KG1 (cell line): ENCODE data around the gene STN1.
A peak's percentile ranks its signal among the peaks of the same experiment; 100 is the strongest.
"Not testable (repeated sequence)": the region's sequence is repeated elsewhere in the genome, so short reads cannot be mapped to it uniquely, and the experiment has no call there.

Source experiments
- DNase-seq: peaks from one replicate; lab custom pipeline; 2025; lab: John Stamatoyannopoulos, UW

Gene STN1

DNA sequence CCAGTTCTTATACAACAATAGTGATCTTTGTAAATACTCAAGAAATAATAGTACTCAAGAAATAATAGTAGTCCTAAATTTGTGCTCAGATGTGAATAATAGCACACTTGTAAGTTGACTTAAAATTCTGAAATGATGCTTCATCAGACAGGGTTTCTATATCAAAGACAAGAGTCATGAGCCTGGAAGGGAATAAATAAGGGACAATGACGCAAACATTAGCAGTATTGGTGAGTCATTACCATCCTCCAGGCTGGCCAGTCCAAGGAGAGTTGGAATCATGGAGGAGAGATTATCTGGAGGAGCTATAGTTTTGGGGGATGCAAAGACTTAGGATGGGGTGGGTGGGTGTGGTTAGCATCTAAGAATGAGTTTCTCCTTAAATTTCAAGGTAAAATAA lies 56.5 kb downstream of the STN1 start:
- no peak for DNase-seq

DNA sequence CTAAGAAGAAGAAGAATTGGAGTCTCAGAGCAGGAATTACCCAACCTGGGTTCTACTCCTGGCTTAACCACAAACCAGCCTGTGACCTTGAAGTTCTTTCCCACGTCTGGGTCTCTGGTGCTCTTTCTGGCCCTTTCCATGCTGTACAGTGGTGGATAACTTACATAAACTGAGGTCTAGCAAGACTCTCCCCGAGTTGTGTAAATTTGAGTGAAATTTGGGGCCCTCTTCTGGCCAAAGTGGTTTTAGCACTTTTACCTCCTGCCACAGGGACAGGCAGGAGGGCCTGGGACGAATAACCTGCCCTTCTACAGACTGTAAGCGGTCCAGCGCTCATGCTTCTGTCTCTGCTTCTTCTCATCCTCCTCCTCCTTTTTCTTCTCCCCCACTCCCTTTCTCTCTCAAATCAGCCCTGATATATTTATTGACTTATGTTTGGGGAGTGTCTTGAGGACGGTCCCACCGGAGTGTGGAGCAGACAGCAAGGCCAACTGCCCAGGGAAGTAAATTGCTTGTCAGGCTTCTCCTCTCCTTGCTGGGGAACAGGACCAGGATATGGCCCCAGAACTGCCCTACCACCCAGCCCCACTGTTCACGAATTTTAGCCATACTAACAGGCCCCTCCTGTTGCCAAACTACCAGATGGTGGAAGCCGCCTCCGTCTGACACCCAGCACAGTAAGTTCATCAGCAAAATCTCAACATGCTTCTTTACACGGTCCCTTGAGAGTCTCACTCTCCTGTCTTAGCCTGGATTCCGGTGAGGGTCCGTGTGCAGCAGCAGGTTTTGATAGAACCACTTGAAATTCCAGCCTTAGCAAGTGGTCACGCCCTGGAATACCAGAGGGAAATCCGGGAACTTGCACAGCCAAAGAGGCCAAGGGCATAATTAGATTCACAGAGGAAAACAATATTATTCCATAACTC lies 58.6 kb downstream of the STN1 start:
- peak; percentile 61 for DNase-seq

DNA sequence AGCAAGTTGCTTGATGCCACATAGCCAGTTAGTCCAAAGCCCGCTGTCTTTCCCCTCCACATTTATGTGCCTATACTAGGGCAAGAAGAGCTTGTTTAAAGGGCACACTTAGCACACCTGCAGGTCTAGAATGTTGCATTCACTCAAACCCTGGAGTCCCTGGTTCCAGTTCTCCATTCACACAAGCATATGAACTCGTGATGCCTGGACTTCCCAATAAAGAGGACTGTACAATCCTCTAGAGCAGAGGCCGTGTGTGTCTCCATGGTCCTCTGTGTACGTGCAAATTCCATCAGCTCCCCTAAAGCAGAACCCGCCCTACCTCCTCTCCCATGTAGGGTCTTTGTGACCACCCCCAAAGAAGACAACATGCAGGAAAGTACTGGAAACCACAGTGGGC lies 59.6 kb downstream of the STN1 start:
- DNase-seq = no peak

DNA sequence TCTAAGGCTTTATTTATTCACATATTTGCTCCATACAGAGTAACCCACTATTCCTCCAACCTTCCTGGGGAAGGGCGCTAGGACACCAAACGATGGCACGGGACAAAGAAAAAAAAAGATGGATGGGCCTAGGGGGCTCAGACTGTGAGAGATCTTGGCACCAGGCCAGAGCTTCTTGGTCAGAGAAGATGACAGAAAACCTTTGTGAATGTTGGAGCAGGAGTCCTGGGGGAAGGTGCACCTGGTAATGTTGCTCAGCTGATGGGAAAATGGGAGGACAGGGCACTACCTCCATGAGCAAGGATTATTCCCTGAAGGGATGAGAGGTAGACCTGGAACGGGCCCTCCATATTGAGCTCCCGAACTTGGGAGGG lies 61.2 kb downstream of the STN1 start:
- no peak for DNase-seq

DNA sequence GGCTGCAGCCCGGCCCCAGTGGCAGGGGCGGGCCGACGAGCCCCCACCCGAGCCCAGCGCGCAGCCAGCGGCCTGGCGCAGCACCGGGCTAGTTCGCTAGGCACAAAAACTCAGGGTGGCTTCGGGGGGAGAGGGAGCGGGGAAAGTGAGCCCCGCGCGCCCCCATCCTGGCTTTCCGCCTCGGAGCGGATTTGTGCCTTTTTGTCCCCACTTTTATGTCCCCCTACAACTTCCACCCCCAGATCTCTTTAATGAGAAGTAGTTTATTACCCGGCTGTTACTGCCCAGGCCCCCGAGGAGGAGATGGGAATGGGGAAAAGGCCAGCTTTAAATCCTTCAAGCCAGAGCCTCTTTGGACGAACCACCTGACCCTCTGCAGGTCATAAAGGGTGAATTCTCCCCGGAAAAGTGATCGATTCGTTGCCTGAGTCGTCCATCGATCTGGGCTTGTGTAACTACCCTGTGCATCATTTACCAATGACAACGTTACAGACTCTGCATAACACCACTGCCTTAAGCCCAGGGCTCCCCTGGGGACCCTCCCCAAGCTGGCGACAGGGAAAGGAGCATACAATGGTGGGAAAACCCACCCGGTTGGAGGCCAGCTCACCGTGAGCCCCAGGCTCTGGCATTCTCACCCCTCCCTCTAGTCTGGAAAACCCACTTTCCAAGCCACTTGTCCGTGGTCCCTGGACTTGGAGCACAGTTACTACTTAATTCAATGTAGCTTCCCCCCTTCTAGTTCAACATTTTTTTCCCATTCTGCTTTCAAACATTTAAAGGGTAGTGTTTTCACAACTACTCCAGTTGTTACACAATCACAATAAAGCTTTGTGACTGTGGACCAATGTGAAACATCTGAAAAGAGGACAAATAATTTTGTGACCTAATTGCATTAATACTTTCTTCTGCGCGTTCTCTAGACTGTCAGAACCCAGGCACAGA lies 61.9 kb downstream of the STN1 start:
- no peak for DNase-seq

DNA sequence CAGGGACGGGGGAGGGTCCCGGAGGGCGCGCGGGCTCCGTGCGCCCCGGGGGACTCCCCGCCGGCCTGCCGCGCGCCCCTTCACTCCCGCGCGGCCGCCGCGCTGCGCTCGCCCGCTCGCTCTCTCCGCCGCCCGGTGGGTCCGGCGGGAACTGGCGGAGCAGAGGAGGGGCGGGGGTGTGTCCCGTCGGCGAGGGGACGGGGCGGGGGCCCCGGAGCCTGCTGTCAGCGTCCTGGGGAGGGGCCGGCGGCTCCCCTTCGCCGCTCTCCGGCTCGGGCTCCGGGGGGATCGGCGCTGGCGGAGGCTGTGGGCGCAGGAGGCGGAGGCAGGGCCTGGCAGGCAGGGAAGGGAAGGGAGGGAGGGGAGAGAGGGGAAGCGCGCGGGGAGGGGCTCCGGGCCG lies 62.6 kb downstream of the STN1 start, which contains the start of gene SH3PXD2A:
SH3PXD2A (minus strand) TSS at position 153 of the 400 bp plus-strand sequence. CDS start 310 bp downstream, outside the sequence.
- DNase-seq = no peak

DNA sequence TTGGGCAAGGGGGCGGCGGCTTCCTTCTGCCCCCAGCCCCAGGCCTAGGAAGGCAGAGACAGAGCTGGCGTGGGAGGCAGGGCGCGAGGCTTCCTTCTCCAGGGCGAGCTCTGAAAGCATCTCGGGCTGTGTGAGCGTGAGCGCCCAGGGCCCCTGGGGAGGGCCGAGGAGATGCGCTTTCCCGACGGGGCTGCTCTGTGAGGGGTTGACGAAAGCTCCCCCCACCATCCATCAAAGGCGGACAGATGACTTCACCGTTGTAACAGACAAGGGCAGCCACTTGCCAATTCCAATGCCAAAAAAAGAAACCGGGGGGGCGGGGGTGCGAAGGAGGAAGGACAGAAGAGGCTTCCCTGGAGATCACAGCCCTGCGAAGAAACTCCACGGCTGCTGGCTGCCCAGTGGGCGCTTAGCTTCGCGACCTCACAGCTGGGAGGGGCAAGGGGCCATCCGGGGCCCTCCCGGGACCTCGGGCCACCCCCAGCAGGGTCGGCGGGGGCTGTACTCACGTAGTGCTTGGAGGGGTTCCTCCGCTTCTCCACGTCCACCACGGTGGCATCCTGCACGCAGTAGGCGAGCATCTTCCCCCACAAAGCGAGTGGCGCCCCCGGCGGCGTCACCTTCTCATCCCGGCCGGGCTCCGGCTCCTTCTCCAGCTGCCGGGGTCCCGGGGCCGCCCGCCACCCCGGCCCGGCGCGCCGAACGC lies 63.1 kb downstream of the STN1 start:
- DNase-seq = no peak

DNA sequence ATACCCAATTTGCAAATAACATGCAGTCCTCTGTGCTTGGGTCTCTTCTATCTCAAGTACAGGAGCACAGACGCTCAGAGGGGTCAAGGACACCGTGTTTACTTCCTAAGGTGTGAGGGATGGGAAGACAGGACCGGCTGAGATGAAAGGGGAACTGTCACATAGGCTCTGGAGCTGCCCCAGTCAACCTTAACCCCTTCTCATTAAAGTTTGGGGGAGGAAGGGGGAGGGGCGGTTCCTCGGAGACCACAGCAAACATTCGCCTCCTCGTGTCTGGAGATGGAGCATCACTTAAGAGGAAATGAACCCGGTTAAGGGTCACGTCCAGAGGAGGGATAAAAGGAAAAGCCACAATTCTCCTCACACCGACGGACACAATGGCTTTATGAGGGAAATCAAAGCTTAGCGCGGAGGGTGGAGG lies 63.7 kb downstream of the STN1 start:
- DNase-seq = no peak

DNA sequence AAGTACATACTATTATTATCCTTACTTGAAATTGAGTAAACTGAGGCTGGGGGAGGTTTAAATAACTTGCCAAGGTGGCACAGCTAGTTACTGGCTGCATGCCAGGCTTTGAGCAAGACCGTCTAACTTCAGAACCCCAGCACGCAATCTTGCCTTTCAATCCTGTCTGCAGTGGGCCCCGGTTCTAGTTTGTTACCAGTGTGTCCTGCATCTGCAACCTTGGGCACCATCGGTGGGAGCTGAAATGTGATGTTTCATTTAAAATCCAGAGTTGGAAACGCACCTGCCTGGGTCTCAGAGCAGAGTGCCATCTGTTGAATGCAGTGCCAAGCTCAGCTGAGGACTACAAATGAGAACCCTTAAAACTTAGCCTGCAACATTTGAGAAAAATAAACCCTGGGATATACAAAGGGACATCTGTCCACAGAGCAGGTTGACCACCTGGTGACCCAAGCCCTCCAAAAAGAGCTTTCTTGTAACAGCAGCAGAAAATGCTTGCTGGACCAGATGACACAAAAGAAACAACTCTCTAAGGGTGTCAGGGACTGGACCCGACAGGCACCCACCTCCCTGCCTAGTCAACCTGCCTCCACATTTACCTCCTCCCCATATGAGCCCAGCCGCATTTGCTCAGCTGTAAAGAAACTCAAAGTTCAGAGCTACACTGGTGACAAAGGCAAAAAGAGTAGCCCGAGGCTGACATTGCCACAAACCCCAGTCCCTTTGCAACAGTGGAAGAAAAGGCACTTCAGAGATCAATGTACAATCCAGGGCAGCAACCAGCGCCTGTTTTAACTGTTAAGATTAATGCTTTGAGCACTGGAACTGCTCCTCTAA lies 64.3 kb downstream of the STN1 start:
- DNase-seq = no peak

DNA sequence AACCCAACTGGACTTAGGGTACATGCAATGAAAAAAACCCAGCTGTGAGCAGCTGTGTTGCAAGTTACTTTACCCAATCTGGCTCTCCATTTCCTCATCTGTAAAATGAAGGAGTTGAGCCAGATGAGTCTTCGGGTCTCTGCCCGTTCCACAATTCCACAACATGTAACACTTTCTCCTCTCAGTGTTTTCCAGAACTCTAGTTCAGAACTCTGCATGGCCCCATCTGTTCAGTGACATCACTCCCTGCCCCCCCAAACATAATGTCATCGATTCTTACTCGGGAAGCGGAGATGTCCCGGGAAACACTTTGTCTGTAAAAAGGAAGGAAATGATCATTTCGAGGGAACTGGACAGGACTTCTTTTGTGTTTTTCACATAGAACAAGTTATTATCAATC lies 65.1 kb downstream of the STN1 start:
- DNase-seq = no peak

DNA sequence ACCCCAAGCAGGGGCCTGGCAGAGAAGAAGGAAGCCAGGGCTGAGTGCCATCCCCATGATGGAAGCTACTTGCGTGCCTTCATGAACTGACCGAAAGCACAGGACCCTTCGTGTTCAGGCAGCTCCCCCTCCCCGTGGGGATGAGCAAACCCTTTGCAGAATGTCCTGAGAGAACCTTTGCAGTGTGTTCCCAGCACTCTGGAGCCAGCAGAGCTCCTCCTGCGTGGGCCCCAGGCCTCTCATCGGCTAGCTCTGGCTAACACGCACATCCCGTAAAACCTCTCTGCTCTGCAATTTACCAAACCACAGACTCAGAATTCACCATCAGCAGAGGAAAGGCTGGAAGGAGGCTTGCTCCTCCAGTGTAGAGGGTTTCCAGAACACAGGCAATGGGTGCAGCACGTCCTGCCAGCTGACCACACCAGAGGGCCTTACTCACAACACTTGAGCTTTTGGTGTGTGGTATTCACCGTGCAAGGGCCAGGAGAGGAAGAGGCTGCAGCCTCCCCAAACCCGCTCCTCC lies 65.7 kb downstream of the STN1 start:
- DNase-seq = no peak

DNA sequence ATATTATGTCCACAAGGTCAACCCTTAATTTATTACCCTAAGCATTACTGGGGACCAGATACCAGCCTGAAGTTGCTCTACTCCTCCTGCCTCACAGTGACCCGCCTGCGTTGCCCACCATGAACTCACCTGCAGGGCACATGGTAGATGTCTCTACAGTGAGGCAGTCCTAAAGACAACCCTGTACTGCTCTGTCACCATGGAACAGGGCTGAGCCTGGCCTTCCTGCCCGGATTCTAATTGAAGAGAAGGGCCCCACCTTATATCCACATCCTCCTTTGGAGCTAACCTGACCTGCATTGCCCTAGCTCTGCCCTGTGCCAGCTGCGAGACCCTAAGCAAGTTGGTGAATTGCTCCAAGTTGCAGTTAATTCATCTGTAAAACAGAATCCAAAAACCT lies 66.7 kb downstream of the STN1 start:
- DNase-seq = no peak

DNA sequence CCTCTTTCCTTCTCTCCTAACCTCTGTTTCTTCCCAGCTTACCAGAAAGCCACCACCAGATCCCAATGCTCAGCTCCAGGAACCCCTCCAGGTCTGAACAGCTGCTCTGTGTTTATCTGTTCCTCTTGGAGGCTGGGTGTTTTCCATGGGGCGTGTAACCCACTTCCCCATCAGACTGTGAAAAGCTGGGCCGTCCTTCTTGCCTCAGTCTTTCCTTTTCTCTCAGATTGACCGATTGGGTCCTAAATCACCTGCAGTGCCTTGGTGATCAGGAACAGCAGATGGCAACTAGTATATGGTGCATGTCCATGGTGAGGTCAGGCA lies 67.5 kb downstream of the STN1 start:
- no peak for DNase-seq

DNA sequence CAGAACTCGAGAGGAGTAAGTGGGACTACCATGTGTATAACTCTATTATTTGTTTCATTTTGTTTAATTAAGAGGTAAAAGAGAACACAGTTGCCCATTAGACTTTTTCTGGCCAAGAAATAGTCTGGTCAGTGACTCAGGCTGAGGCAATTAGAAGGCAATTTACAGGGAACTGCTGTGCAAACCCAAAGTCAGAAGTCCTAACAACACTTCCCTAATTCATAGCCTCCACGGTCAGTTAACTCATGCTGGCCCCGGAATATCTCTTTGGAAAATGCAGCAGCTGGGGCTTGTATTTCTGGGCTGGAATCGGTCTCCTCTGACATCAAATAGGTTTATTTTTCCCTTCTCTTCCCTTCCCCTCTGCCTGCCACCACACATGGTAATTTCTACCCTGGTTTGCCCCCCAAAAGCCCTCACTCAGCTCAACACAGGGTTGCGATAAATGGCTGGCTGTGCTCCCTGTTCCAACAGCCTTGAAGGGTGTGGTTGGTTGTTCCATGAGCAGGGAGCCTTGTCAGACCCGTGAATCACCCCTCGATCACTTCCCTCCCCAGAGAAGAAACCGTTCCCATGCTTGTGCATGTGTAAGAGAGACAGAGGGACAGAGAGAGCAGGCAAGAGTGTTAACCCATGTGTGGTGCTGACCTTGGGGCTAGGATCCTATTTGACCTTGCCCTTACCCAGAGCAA lies 68.0 kb downstream of the STN1 start:
- no peak for DNase-seq

DNA sequence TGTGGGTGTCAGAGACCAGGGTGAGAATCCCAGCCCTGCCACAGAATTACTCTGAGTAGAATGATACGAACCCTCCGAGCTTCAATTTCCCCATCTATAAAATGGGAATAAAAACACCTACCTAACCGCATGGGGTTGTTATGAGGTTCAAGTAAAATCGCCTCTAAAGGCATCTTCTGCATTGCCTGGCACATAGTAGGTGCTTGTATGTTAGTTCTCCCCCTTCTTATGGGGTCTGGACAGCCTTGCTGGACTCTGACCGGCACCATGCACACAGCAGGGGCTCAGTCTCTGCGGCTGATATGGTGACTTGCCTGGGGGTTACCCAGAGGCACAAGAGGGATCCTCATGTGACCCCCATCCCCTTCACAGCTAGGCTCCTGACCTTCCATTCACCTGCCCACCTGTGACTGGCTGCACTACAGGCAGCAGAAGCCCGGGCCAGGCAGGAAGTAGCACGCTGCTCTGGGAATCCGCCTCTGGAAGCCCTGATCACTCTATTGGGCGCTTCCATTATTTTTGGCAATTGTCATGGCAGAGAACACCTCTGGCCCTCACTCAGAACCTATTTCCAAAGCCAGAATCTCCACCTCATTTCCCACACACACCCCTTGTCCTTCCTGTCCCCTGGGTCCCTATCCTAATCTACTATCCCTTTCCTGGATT lies 68.6 kb downstream of the STN1 start:
- no peak for DNase-seq

DNA sequence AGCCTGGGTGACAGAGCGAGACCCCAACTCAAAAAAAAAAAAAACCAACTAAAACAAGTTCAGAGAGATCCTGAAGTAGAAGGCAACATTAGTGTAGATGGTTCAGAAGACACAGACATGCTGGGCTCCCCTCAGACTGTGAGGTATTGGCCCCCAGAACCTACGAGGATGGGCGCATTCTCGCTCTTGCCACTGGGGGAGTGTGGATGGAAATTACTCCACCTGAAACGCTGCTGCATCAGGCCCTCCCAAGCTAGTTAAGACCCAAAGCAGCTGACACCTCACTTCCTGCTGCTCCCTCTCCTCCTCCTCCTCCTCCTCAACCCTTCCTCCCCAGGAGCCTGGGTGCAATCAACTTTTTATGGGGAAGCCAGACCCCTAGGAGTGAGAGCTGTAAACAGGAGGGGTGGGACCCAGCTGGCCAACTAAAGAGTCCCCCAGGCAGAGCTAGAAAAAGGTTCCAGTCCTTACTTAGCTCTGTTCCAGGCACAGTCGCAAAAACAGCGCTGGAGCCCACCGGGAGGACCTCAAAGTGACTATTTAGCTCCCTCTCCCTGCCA lies 70.0 kb downstream of the STN1 start:
- DNase-seq = no peak

DNA sequence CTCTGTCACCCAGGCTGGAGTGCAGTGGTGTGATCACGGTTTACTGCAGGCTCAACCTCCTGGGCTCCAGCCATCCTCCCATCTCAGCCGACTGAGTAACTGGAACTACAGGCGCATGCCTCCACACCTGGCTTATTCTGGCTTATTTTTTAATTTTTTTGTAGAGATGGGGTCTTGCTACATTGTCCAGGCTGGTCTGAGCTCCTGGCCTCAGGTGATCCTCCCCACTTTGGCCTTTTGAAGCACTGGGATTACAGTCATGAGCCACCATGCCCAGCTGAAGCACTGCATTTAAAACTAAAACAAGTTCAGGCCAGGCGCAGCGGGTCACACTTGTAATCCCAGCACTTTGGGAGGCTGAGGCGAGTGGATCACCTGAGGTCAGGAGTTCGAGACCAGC lies 70.6 kb downstream of the STN1 start:
- no peak for DNase-seq

DNA sequence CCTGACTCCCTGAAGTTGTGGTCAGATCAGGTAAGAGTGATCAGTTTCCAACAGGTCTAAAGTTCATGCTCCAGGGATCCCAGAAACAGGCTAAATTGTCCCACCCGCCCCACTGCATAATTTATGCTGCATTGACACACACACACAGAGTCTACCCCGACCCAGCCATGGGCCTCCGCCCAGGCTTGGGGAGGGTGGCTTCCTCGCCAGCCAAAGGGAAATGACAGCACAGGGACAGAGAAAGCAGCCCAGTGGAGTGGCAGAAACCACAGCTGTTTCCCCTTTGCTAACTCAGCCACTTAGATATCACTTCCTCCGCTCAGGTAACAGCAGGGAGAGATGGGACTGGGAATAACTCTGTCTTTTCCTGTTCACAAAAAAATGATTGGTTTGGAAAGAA lies 72.0 kb downstream of the STN1 start:
- peak; percentile 25 for DNase-seq

DNA sequence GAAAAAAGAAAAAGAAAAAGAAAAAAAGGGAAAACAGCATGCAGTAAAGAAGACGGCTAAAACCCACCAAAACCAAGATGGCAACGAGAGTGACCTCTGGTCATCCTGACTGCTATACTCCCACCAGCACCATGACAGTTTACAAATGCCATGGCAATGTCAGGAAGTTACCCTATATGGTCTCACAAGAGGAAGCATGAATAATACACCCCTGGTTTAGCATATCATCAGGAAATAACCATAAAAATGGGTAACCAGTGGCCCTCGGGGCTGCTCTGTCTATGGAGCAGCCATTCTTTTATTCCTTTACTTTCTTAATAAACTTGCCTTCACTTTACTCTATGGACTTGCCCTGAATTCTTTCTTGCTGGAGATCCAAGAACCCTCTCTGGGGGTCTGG lies 72.6 kb downstream of the STN1 start:
- not testable (repeated sequence) for DNase-seq
